ENCODE measurements around the gene AFDN.
"Not testable (repeated sequence)": the region's sequence is repeated elsewhere in the genome, so short reads cannot be mapped to it uniquely, and the experiment has no call there.

AFDN gene

GRCh38 chr6:167995731-167996151 lies 169.0 kb downstream of the AFDN start:
- FAIRE-seq (no peak), DNase-seq (ENCODE audit: insufficient read length, low spot score) (no peak)

- no peak for DNase-seq (ENCODE audit: insufficient read length, low spot score)
- FAIRE-seq, result no peak
Observed at GRCh38 chr6:167996424-167997199, 169.9 kb downstream of the AFDN start.

GRCh38 chr6:167997642-167998041 lies 170.9 kb downstream of the AFDN start, which contains the start of gene KIF25:
TSS of gene KIF25 (plus strand) at chr6:167997671. CDS start at chr6:168029586, 31,915 bp downstream.
- FAIRE-seq, result no peak
- no peak for DNase-seq (ENCODE audit: insufficient read length, low spot score)

GRCh38 chr6:167998215-167998614 lies 171.5 kb downstream of the AFDN start:
- FAIRE-seq, result no peak
- no peak for DNase-seq (ENCODE audit: insufficient read length, low spot score)

- FAIRE-seq (no peak), DNase-seq (ENCODE audit: insufficient read length, low spot score) (no peak)
Observed at GRCh38 chr6:168000198-168001028, 173.7 kb downstream of the AFDN start.

GRCh38 chr6:168001029-168001332 lies 174.3 kb downstream of the AFDN start:
- DNase-seq (ENCODE audit: insufficient read length, low spot score) (no peak), FAIRE-seq (no peak)

GRCh38 chr6:168001514-168001913 lies 174.8 kb downstream of the AFDN start:
- not testable (repeated sequence) for FAIRE-seq; DNase-seq (ENCODE audit: insufficient read length, low spot score)

- no peak for FAIRE-seq
- DNase-seq (ENCODE audit: insufficient read length, low spot score), result no peak
Observed at GRCh38 chr6:168002804-168003203, 176.1 kb downstream of the AFDN start.

GRCh38 chr6:168004023-168004422 lies 177.3 kb downstream of the AFDN start:
- DNase-seq (ENCODE audit: insufficient read length, low spot score) (no peak), FAIRE-seq (no peak)

GRCh38 chr6:168004945-168005344 lies 178.2 kb downstream of the AFDN start:
- no peak for FAIRE-seq

GRCh38 chr6:168005796-168006195 lies 179.1 kb downstream of the AFDN start:
- no peak for DNase-seq (ENCODE audit: insufficient read length, low spot score)
- FAIRE-seq, result no peak

More at GRCh38 chr6:168004945-168005344, 178.2 kb downstream of the AFDN start:
- no peak for DNase-seq (ENCODE audit: insufficient read length, low spot score)

GRCh38 chr6:168007592-168008338 lies 181.1 kb downstream of the AFDN start:
- FAIRE-seq (no peak), DNase-seq (ENCODE audit: insufficient read length, low spot score) (no peak)

- no peak for FAIRE-seq
- DNase-seq (ENCODE audit: insufficient read length, low spot score), result no peak
Observed at GRCh38 chr6:168009331-168009730, 182.6 kb downstream of the AFDN start.

- FAIRE-seq, result no peak
Observed at GRCh38 chr6:168011291-168011690, 184.6 kb downstream of the AFDN start.

GRCh38 chr6:168012431-168013249 lies 185.9 kb downstream of the AFDN start:
- FAIRE-seq, result no peak
- no peak for DNase-seq (ENCODE audit: insufficient read length, low spot score)

More at GRCh38 chr6:168011291-168011690, 184.6 kb downstream of the AFDN start:
- DNase-seq (ENCODE audit: insufficient read length, low spot score), result no peak

GRCh38 chr6:168013250-168013915 lies 186.7 kb downstream of the AFDN start:
- FAIRE-seq (no peak), DNase-seq (ENCODE audit: insufficient read length, low spot score) (no peak)

GRCh38 chr6:168014428-168014827 lies 187.7 kb downstream of the AFDN start:
- FAIRE-seq, result no peak
- DNase-seq (ENCODE audit: insufficient read length, low spot score), result no peak

GRCh38 chr6:168015009-168015408 lies 188.3 kb downstream of the AFDN start:
- no peak for DNase-seq (ENCODE audit: insufficient read length, low spot score)
- no peak for FAIRE-seq

- no peak for FAIRE-seq
- no peak for DNase-seq (ENCODE audit: insufficient read length, low spot score)
Observed at GRCh38 chr6:168015482-168016175, 188.9 kb downstream of the AFDN start.

Data from GM19239 (cell line).